ENCODE data around the gene MTRR. TPM values are rescaled to one million over a fixed set of nuclear protein-coding genes. Genes with fewer than 3 reads are reported as not detected.

Gene MTRR
- total RNA-seq, 1 experiment from 2014 or later: 46.9 TPM

- ChIA-PET CTCF (no interaction called here), POLR2A (no interaction called here)
- DNase-seq (ENCODE audit: low spot score) (no peak), ATAC-seq (no peak)
- Mint-ChIP-seq H3K9me3 (peaks cover 4% of the 10 kb centered on the region), H3K4me3 (no peak overlapping the region), H3K4me1 (no peaks in the 10 kb centered on the region), H3K27ac (no peak overlapping the region), H3K36me3 (peaks cover 53% of the 10 kb centered on the region), H3K27me3 (ENCODE audit: low read depth) (no peaks in the 10 kb centered on the region)
- no peak for TF ChIP-seq ZNF396 (CRISPR knock-in tag; IDR thresholded peaks at IDR 0.05; ENCODE audit: borderline replicate concordance)
- no peak for TF ChIP-seq GRHL2 (CRISPR knock-in tag; IDR thresholded peaks at IDR 0.05; ENCODE audit: insufficient replicate concordance, severe bottlenecking)
- TF ChIP-seq ETV6 (CRISPR knock-in tag; IDR thresholded peaks at IDR 0.05): no peak
- no peak for TF ChIP-seq ERG (CRISPR knock-in tag; IDR thresholded peaks at IDR 0.05)
- no peak for TF ChIP-seq JUN (CRISPR knock-in tag; IDR thresholded peaks at IDR 0.05)
- TF ChIP-seq HMGA2 (CRISPR knock-in tag; IDR thresholded peaks at IDR 0.05): no peak
- no peak for TF ChIP-seq PRRX2 (CRISPR knock-in tag; IDR thresholded peaks at IDR 0.05)
- TF ChIP-seq CTCF (IDR thresholded peaks at IDR 0.05): no peak
- no peak for TF ChIP-seq ZBTB43 (CRISPR knock-in tag; IDR thresholded peaks at IDR 0.05)
Observed at GRCh38 chr5:7902201-7902600, 33.3 kb downstream of the MTRR start.

GRCh38 chr5:7902666-7903625 lies 34.0 kb downstream of the MTRR start:
- ChIA-PET CTCF (no interaction called here), POLR2A (no interaction called here)
- H3K36me3 Mint-ChIP-seq: peaks cover 51% of the 10 kb centered on the region
- DNase-seq (ENCODE audit: low spot score): no peak
- no peak for TF ChIP-seq ZBTB21 (CRISPR knock-in tag; IDR thresholded peaks at IDR 0.05; ENCODE audit: borderline replicate concordance)
- no peak for TF ChIP-seq NFYB (CRISPR knock-in tag; conservative IDR thresholded peaks at IDR 0.05; ENCODE audit: low read depth)
- no peak for TF ChIP-seq GTF2I (CRISPR knock-in tag; conservative IDR thresholded peaks at IDR 0.05)
- no peak for TF ChIP-seq SMAD3 (CRISPR knock-in tag; IDR thresholded peaks at IDR 0.05; ENCODE audit: borderline replicate concordance)
- no peak for ATAC-seq
- H3K9me3 Mint-ChIP-seq: peaks cover 10% of the 10 kb centered on the region
- H3K27ac Mint-ChIP-seq: no peak overlapping the region; the same call in 1 of the 2 replicates
- H3K4me1 Mint-ChIP-seq: no peaks in the 10 kb centered on the region
- no peaks in the 10 kb centered on the region for H3K27me3 Mint-ChIP-seq (ENCODE audit: low read depth)
- H3K4me3 Mint-ChIP-seq: no peak overlapping the region

- TF ChIP-seq ZBTB43 (CRISPR knock-in tag; IDR thresholded peaks at IDR 0.05) (no peak), CREM (CRISPR knock-in tag; IDR thresholded peaks at IDR 0.05) (no peak), ERG (CRISPR knock-in tag; IDR thresholded peaks at IDR 0.05) (no peak), NFYB (CRISPR knock-in tag; conservative IDR thresholded peaks at IDR 0.05; ENCODE audit: low read depth) (no peak), IRF1 (CRISPR knock-in tag; IDR thresholded peaks at IDR 0.05) (no peak), NR2C2 (CRISPR knock-in tag; IDR thresholded peaks at IDR 0.05) (no peak), EMX1 (CRISPR knock-in tag; IDR thresholded peaks at IDR 0.05) (no peak), TCF7 (CRISPR knock-in tag; IDR thresholded peaks at IDR 0.05; ENCODE audit: low read depth) (no peak), FOXK1 (CRISPR knock-in tag; IDR thresholded peaks at IDR 0.05) (no peak)
- H3K9me3 Mint-ChIP-seq: peaks cover 23% of the 10 kb centered on the region
- no peak for DNase-seq (ENCODE audit: low spot score)
- H3K4me1 Mint-ChIP-seq: no peaks in the 10 kb centered on the region
- no peak overlapping the region for H3K4me3 Mint-ChIP-seq
- ATAC-seq: no peak
- POLR2A ChIA-PET: no interaction called here
- CTCF ChIA-PET: no interaction called here
- H3K27me3 Mint-ChIP-seq (ENCODE audit: low read depth): no peaks in the 10 kb centered on the region
- H3K27ac Mint-ChIP-seq: no peak overlapping the region
- peaks cover 51% of the 10 kb centered on the region for H3K36me3 Mint-ChIP-seq
Observed at GRCh38 chr5:7904170-7904569, 35.2 kb downstream of the MTRR start.

Measured in WTC11 (cell line).